SIG-M5 (cell line): Measurements from ENCODE around the gene OR7A17.

Source experiments
- DNase-seq: peaks from one replicate; lab custom pipeline; 2025; lab: John Stamatoyannopoulos, UW

Gene OR7A17

DNA sequence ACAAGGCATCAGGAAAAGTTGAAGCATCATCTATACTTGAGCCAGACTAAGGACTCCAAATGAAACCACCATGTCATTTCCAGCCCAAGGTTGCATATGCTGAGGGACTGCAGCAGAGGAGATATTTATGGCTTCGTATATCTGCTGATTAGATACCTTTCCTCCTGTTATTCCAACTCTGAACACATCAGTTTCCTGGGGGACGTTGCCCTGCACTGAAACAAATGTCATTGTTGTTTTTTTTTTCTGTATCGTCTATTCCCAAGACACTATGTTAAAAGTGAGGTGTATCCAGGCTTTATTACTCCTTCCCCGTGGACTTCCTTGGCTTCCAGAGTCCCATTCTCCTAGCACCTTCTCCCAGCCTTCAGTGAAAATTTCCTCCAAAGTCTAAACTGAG is at the start of gene OR7A17:
Gene OR7A17, minus strand, starts transcription at position 101 of the 400 bp plus-strand sequence. CDS start 4,777 bp downstream, outside the sequence.
- DNase-seq, result no peak

DNA sequence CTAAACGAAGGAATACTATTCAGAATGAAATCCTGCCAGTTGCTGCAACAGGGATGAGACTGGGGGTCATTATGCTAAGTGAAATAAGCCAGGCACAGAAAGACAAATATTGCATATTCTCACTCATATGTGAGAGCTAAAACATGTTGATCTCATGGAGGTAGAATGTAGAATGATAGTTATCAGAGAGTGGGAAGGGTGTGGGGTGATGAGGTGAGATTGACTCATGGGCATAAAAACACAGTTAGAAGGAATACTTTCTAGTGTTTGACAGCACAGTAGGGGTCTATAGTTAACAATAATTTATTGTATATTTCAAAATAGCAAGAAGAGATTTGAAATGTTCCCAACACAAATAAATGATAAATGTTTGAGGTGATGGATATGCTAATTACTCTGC is 47.6 kb upstream of the OR7A17 start:
- DNase-seq, result no peak

DNA sequence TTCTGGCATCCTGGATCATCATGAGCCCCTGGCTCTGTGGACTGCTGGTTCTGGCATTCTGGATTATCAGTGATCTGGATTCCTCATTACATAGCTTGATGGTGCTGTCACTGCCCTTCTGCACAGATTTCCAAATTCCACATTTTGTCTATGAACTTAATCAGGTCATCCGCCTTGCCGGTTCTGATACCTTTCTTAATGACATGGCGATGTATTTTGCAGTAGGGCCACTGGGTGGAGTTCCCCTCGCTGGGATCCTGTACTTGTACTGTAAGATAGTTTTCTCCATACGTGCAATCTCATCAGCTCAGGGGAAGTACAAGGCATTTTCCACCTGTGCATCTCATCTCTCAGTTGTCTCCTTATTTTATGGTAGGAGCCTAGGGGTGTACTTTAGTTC is 30.9 kb upstream of the OR7A17 start:
- DNase-seq, result no peak

GRCh38 chr19:14915116-14915515 is 29.2 kb upstream of the OR7A17 start:
- DNase-seq, result no peak

DNA sequence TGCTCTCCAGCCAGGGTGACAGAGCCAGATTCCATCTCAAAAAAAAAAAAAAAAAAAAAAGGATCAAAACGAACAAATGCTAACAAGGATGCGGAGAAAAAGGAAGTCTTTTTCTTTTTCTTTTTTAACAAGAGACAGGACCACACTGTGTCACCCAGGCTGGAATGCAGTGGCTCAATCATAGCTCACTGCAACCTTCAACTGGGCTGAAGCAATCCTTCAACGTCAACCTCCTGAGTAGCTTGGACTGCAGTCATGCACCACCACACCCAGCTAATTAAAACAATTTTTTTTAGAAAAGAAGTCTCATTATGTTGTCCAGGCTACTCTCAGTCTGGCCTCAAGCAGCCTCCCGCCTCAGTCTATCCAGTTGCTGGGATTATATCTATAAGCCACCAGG is 20.8 kb upstream of the OR7A17 start:
- no peak for DNase-seq

DNA sequence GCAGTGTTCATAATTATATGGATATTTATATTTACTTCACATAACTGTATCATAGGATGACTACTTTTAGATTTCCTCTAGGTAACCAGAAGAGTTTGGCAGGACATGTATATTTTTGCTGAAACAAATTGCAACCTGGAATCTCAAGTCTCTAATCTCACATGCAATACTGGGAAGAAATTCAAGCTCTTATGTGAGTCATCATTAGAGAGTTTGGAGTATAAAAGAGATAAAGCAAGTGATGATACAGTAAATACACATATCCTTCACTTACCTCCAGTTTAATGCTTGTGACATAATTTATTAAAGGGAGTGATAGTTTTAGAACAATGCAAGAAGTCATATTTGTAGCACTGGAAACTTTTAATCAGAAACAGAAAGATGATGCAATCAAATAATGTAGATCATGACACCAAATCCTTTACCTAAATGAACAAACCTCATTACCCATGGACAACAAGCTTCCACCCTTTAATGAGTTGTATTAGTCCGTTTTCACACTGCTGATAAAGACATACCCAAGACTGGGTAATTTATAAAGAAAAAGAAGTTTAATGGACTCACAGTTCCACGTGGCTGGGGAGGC is 15.8 kb upstream of the OR7A17 start:
- no peak for DNase-seq

GRCh38 chr19:14890643-14891379 is 4.9 kb upstream of the OR7A17 start:
- no peak for DNase-seq

DNA sequence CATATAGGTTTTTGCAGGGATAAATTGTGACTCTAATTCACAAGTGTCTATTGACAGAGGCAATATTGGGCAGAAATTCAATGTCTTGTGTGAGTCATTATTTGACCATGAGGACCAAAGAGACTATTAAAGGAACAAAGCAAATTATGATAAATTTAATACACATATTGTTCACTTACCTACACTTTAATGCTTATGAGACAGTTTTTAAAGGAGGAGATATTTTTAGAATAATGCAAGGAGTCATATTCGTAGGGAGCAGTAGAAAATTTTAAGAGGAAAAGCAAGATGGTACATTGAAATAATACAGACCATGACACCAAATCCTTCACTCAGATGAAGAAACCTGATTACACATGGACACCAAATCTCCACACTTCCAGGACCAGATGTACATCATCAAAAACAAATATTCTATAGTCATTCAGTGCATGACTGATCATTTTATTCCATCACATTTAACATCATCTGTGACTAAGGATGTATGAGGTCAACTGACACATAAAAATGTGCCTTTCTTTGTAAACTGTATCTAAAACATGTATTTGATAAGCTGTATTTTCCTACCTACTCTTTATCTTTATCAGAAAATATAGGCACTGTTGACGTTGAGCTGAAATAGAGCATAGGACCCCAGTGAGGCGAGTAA is 4.2 kb upstream of the OR7A17 start:
- no peak for DNase-seq

DNA sequence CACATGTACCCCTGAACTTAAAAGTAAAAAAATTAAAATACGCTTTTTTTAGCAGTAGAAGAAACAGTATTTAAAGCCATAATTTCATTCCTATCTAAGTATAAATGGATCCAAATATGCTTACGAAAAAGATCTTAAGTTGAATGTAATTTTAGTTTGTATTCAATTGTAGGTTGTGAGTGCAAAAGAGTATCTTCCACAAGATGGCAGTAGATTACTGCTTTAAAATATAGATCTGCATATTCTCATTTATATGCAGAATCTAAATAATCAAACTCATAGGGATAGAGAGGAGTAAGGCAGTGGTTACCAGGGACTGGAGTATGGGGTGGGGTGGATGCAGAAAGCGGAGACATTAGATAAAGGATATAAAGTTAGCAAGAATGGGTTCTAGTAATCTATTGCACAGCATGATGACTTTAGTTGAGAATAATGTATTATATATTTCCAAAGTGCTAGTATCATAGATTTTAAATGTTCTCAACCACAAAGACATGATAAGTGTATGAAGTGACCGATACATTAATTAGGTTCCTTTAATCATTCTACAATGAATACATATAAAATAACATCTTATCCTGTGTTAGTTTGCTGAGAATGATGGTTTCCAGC is 14.2 kb downstream of the OR7A17 start:
- no peak for DNase-seq

- no peak for DNase-seq
Measured at GRCh38 chr19:14868497-14868896, 17.4 kb downstream of the OR7A17 start.

DNA sequence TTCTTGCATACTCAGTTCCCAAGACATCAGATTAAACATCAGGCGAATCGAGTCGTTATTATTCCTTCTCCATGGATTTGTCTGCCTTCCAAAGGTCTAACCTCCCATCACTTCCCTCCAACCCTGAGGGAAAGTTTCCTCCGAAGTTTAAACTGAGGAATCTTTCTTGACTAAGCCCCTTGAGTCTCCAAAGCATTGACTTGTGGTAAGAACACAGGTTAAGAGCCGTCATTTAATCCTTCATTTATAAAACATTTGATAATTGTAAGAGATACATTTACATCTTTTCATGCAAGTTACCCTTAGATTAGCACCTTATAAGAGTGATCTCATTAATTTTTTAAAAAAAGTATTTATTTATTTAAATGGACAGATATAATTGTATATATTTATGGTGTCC is 37.1 kb downstream of the OR7A17 start, which contains the start of gene OR7A10:
Gene OR7A10, minus strand, starts transcription at position 101 of the 400 bp plus-strand sequence. CDS start 7,045 bp downstream, outside the sequence.
- DNase-seq, result no peak

GRCh38 chr19:14843578-14843977 is 42.4 kb downstream of the OR7A17 start:
- no peak for DNase-seq

DNA sequence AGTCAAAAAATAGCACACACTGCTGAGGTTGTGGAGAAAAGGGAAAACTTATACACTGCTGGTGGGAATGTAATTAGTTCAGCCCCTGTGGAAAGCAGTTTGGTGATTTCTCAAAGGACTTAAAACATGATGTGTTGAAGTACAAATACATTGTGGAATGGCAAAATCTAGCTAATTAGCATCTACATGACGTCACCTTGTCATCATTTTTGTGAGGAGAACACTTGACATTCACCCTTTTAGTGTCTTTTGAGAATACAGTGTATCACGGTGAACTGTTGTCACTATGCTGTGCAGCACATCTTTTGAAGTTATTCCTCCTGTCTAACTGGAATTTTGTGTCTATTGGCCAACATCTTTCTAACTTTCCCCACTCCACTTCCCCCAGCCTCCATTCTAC is 42.8 kb downstream of the OR7A17 start:
- DNase-seq, result no peak

GRCh38 chr19:14840206-14840605 is 45.7 kb downstream of the OR7A17 start:
- no peak for DNase-seq

DNA sequence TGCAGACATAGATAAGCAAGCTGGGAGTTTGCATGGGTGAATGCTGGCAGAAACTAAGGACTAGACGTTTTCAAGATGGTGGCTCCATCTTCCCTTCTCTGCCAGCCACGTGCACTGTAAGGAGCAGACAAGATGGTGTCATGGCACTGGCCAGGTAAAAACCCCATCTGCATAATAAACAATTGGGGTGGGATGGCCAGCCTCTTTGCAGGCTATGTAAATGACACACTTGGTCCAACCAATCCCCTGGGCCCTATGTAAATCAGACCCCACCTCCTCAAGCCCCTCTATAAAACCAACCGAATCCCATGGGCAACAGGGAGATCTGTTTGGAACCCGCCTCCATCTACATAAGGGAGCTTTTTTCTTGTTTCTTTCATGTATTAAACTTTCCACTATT is 48.5 kb downstream of the OR7A17 start:
- no peak for DNase-seq

GRCh38 chr19:14835011-14835410 is 50.9 kb downstream of the OR7A17 start, which contains the start of the genes OR7A5 and OR7C1:
Gene OR7A5 (minus strand): TSS chr19:14835185. CDS start chr19:14828241, 6,944 bp downstream.
Gene OR7C1 (minus strand): TSS chr19:14835185. CDS start chr19:14800136, 35,049 bp downstream.
- no peak for DNase-seq

DNA sequence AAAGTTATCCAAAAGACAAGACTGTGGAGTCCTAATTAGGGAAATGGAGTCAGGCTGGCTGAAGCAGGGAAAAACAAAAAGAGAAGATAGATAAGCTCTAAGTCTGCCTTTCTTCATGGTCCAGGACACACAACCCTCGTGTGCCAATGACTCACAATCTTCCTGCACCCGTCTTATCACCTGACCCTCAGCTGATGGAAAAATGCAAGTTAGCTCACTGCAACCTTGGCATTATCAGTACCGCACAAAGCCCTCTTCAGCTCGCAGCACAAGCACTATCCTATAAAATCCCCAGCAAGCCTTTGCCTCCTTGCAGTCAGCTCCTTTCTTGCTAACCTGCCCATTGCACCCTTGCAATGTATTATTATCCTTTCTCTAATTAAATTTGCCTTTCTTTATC is 55.2 kb downstream of the OR7A17 start:
- DNase-seq, result no peak
